SK-MEL-5 (cell line): ENCODE results near the gene ZNF121. TPM values are rescaled to one million over a fixed set of nuclear protein-coding genes. Genes with fewer than 3 reads are reported as not detected.
"Not testable (repeated sequence)": the region's sequence is repeated elsewhere in the genome, so short reads cannot be mapped to it uniquely, and the experiment has no call there.

ENCODE experiments used
- DNase-seq: peaks from one replicate; pipeline ENCODE4 v3.0.0-alpha.2; 2016; ENCODE audit warnings: low read depth, low spot score
- in situ Hi-C: cut with HindIII; loops from 2 replicates; pipeline ENCODE4 v1.10.0; 2016; ENCODE audit warnings: low sequenced_read_pairs, high pct_unique_total_duplicates, low pct_unique_long_range_greater_than_20kb
- polyA plus RNA-seq, 2 experiments: library from polyadenylated mRNA; depleted of rRNA; stranded (reverse); fragments of >200 nt; gene quantifications; 2 replicates each; pipeline ENCODE4 v1.2.3, GENCODE V29; 2015
- total RNA-seq: library from RNA; depleted of rRNA; stranded (reverse); fragments of >200 nt; shearing (Covaris generic); gene quantifications from 2 replicates; pipeline ENCODE4 v1.2.3, GENCODE V29; 2014; rRNA removed

Gene ZNF121
- total RNA-seq, result 52.8 and 57.2 TPM in 2 replicates
- polyA plus RNA-seq (2015; cell fraction: cytosol; rRNA removed), result 5.0 and 8.0 TPM in 2 replicates
- polyA plus RNA-seq (2015; cell fraction: nucleus; rRNA removed), result 71.3 and 107 TPM in 2 replicates

GRCh38 chr19:9584073-9584833 lies at the start of gene ZNF121:
Gene ZNF121 (minus strand): TSS chr19:9584504. CDS start chr19:9568097, 16,407 bp downstream.
- peak; percentile 66 for DNase-seq
- in situ Hi-C loops, result no loop called here

GRCh38 chr19:9627856-9628255 lies 43.6 kb upstream of the ZNF121 start:
- no peak for DNase-seq
- in situ Hi-C loops, result no loop called here

GRCh38 chr19:9622531-9622930 lies 38.2 kb upstream of the ZNF121 start:
- in situ Hi-C loops, result no loop called here

GRCh38 chr19:9621156-9622037 lies 37.1 kb upstream of the ZNF121 start, which contains the start of gene ZNF561:
Gene ZNF561 (minus strand): TSS chr19:9621232. CDS start chr19:9619456, 1,776 bp downstream.
- in situ Hi-C loops, result no loop called here
- DNase-seq, result peak; percentile 73

More at GRCh38 chr19:9622531-9622930, 38.2 kb upstream of the ZNF121 start:
- DNase-seq, result no peak

GRCh38 chr19:9620842-9621155 lies 36.5 kb upstream of the ZNF121 start:
- in situ Hi-C loops, result no loop called here

GRCh38 chr19:9615844-9616243 lies 31.5 kb upstream of the ZNF121 start:
- in situ Hi-C loops, result no loop called here
- no peak for DNase-seq

More at GRCh38 chr19:9620842-9621155, 36.5 kb upstream of the ZNF121 start:
- DNase-seq, result no peak

- no peak for DNase-seq
- in situ Hi-C loops, result no loop called here
These were observed 26.3 kb upstream of the ZNF121 start for GRCh38 chr19:9610484-9611113.

GRCh38 chr19:9608912-9609311 lies 24.6 kb upstream of the ZNF121 start:
- no peak for DNase-seq
- in situ Hi-C loops, result no loop called here

GRCh38 chr19:9597027-9597426 lies 12.7 kb upstream of the ZNF121 start:
- no peak for DNase-seq
- in situ Hi-C loops, result no loop called here

- in situ Hi-C loops, result no loop called here
These were observed 2.5 kb upstream of the ZNF121 start for GRCh38 chr19:9586764-9587163.

GRCh38 chr19:9582081-9582725 lies 2.1 kb downstream of the ZNF121 start:
- DNase-seq, in situ Hi-C loops: not testable (repeated sequence)

More at GRCh38 chr19:9586764-9587163, 2.5 kb upstream of the ZNF121 start:
- DNase-seq, result peak; percentile 70

- in situ Hi-C loops, result no loop called here
- no peak for DNase-seq
These were observed 3.6 kb downstream of the ZNF121 start for GRCh38 chr19:9580728-9581127.

GRCh38 chr19:9570255-9570654 lies 14.0 kb downstream of the ZNF121 start:
- no peak for DNase-seq
- in situ Hi-C loops, result no loop called here

- in situ Hi-C loops, result no loop called here
- no peak for DNase-seq
These were observed 17.6 kb downstream of the ZNF121 start for GRCh38 chr19:9566729-9567128.

- in situ Hi-C loops, result no loop called here
- DNase-seq, result no peak
These were observed 18.2 kb downstream of the ZNF121 start for GRCh38 chr19:9565900-9566705.

GRCh38 chr19:9552536-9553274 lies 31.6 kb downstream of the ZNF121 start:
- no peak for DNase-seq
- in situ Hi-C loops, result no loop called here
